Measurements from ENCODE around the gene CTBS. TPM values are rescaled to one million over a fixed set of nuclear protein-coding genes. Genes with fewer than 3 reads are reported as not detected.

CTBS gene
- total RNA-seq, 1 experiment from 2014 or later: 10.1 TPM

DNA sequence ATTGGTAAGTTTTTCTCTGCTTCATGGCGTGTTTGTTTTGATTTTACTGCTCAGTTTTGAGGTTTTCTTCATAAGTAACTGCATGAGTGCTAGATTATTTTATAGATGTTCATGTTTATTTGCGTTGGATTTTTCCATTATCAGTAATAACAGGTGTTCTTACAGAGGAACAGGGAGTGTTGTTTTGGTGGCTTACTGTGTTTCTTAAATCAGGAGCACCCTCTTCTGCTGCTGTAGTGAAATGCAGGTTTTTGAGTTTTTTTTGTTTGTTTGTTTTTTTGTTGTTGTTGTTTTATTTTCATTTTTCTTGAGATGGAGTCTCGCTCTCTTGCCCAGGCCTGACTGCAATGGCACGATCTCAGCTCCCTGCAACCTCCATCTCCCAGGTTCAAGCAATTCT is 32.6 kb downstream of the CTBS start:
- DNase-seq (ENCODE audit: low spot score) (no peak), ATAC-seq (no peak)
- Mint-ChIP-seq H3K27me3 (ENCODE audit: low read depth) (no peaks in the 10 kb centered on the region), H3K36me3 (no peaks in the 10 kb centered on the region), H3K27ac (no peak overlapping the region), H3K4me1 (no peaks in the 10 kb centered on the region), H3K4me3 (no peak overlapping the region), H3K9me3 (no peaks in the 10 kb centered on the region)
- ChIA-PET POLR2A (no interaction called here), CTCF (no interaction called here)
- no peak for TF ChIP-seq USF1 (CRISPR knock-in tag; IDR thresholded peaks at IDR 0.05)
- no peak for TF ChIP-seq TEAD1 (CRISPR knock-in tag; IDR thresholded peaks at IDR 0.05)
- no peak for TF ChIP-seq GABPB1 (CRISPR knock-in tag; IDR thresholded peaks at IDR 0.05)
- no peak for TF ChIP-seq SOX15 (CRISPR knock-in tag; IDR thresholded peaks at IDR 0.05)
- no peak for TF ChIP-seq GRHL2 (CRISPR knock-in tag; IDR thresholded peaks at IDR 0.05; ENCODE audit: insufficient replicate concordance, severe bottlenecking)
- no peak for TF ChIP-seq NFYB (CRISPR knock-in tag; conservative IDR thresholded peaks at IDR 0.05; ENCODE audit: low read depth)
- no peak for TF ChIP-seq ATF1 (CRISPR knock-in tag; IDR thresholded peaks at IDR 0.05)
- TF ChIP-seq, protein P1, sequence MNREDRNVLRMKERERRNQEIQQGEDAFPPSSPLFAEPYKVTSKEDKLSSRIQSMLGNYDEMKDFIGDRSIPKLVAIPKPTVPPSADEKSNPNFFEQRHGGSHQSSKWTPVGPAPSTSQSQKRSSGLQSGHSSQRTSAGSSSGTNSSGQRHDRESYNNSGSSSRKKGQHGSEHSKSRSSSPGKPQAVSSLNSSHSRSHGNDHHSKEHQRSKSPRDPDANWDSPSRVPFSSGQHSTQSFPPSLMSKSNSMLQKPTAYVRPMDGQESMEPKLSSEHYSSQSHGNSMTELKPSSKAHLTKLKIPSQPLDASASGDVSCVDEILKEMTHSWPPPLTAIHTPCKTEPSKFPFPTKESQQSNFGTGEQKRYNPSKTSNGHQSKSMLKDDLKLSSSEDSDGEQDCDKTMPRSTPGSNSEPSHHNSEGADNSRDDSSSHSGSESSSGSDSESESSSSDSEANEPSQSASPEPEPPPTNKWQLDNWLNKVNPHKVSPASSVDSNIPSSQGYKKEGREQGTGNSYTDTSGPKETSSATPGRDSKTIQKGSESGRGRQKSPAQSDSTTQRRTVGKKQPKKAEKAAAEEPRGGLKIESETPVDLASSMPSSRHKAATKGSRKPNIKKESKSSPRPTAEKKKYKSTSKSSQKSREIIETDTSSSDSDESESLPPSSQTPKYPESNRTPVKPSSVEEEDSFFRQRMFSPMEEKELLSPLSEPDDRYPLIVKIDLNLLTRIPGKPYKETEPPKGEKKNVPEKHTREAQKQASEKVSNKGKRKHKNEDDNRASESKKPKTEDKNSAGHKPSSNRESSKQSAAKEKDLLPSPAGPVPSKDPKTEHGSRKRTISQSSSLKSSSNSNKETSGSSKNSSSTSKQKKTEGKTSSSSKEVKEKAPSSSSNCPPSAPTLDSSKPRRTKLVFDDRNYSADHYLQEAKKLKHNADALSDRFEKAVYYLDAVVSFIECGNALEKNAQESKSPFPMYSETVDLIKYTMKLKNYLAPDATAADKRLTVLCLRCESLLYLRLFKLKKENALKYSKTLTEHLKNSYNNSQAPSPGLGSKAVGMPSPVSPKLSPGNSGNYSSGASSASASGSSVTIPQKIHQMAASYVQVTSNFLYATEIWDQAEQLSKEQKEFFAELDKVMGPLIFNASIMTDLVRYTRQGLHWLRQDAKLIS (CRISPR knock-in tag; IDR thresholded peaks at IDR 0.05; ENCODE audit: borderline replicate concordance): no peak
- no peak for TF ChIP-seq PRDM15 (CRISPR knock-in tag; IDR thresholded peaks at IDR 0.05)
- TF ChIP-seq PRRX2 (CRISPR knock-in tag; IDR thresholded peaks at IDR 0.05): no peak
- no peak for TF ChIP-seq ZNF121 (CRISPR knock-in tag; IDR thresholded peaks at IDR 0.05)
- TF ChIP-seq, protein P2, sequence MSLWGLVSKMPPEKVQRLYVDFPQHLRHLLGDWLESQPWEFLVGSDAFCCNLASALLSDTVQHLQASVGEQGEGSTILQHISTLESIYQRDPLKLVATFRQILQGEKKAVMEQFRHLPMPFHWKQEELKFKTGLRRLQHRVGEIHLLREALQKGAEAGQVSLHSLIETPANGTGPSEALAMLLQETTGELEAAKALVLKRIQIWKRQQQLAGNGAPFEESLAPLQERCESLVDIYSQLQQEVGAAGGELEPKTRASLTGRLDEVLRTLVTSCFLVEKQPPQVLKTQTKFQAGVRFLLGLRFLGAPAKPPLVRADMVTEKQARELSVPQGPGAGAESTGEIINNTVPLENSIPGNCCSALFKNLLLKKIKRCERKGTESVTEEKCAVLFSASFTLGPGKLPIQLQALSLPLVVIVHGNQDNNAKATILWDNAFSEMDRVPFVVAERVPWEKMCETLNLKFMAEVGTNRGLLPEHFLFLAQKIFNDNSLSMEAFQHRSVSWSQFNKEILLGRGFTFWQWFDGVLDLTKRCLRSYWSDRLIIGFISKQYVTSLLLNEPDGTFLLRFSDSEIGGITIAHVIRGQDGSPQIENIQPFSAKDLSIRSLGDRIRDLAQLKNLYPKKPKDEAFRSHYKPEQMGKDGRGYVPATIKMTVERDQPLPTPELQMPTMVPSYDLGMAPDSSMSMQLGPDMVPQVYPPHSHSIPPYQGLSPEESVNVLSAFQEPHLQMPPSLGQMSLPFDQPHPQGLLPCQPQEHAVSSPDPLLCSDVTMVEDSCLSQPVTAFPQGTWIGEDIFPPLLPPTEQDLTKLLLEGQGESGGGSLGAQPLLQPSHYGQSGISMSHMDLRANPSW (CRISPR knock-in tag; conservative IDR thresholded peaks at IDR 0.05; ENCODE audit: low read depth): no peak

DNA sequence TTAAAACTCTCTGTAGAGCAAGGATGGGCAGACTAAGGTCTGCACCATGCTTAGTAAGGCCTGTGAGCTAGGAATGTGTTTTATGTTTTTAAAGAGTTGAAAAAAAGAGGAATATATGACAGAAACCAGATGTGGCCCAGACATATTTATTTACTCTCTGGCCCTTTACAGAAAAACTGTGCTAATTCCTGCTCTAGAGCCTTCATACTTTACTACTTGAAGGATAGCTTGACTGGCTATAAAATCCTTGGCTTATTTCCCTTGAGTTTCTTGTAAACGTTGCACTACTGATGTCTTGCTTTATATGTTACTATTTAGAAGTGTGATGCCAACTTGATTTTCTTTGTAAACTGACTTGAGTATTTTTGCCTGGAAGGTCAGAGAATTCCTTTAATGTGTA is 33.5 kb downstream of the CTBS start:
- no peak for ATAC-seq

More for the DNA sequence above, 33.5 kb downstream of the CTBS start:
- Mint-ChIP-seq H3K36me3 (no peaks in the 10 kb centered on the region), H3K4me1 (no peaks in the 10 kb centered on the region), H3K4me3 (no peak overlapping the region), H3K9me3 (no peaks in the 10 kb centered on the region), H3K27me3 (ENCODE audit: low read depth) (no peaks in the 10 kb centered on the region), H3K27ac (no peak overlapping the region)
- POLR2A ChIA-PET: no interaction called here
- no peak for DNase-seq (ENCODE audit: low spot score)
- no peak for TF ChIP-seq ELF4 (CRISPR knock-in tag; IDR thresholded peaks at IDR 0.05; ENCODE audit: low read depth)
- no peak for TF ChIP-seq ARID4B (CRISPR knock-in tag; IDR thresholded peaks at IDR 0.05; ENCODE audit: borderline replicate concordance)
- TF ChIP-seq CBFB (CRISPR knock-in tag; IDR thresholded peaks at IDR 0.05; ENCODE audit: low read depth): no peak
- TF ChIP-seq GRHL2 (CRISPR knock-in tag; IDR thresholded peaks at IDR 0.05; ENCODE audit: insufficient replicate concordance, severe bottlenecking): no peak
- TF ChIP-seq, protein P3, sequence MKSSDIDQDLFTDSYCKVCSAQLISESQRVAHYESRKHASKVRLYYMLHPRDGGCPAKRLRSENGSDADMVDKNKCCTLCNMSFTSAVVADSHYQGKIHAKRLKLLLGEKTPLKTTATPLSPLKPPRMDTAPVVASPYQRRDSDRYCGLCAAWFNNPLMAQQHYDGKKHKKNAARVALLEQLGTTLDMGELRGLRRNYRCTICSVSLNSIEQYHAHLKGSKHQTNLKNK (CRISPR knock-in tag; IDR thresholded peaks at IDR 0.05): no peak
- TF ChIP-seq, protein P4, sequence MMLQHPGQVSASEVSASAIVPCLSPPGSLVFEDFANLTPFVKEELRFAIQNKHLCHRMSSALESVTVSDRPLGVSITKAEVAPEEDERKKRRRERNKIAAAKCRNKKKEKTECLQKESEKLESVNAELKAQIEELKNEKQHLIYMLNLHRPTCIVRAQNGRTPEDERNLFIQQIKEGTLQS (CRISPR knock-in tag; conservative IDR thresholded peaks at IDR 0.05): no peak
- no peak for TF ChIP-seq IRF1 (CRISPR knock-in tag; IDR thresholded peaks at IDR 0.05)
- CTCF ChIA-PET: no interaction called here

All from WTC11 (cell line).